Motor neuron (in vitro differentiated cells): ENCODE measurements around the gene ZMIZ1. TPM values are rescaled to one million over a fixed set of nuclear protein-coding genes. Genes with fewer than 3 reads are reported as not detected.

Experiments used
- ATAC-seq, 8 experiments: fragments of 200-7000 bp; cut with Tn5 transposase; replicated peaks in 6 of 8; 2 replicates each; pipeline ENCODE4 v1.8.0; 2021; ENCODE audit warnings: mild to moderate bottlenecking in 8 of 8, moderate library complexity in 8 of 8
- H3K27ac ChIP-seq, 2 donors: fragments of 250-450 bp; sonication (Bioruptor Pico); 2 replicates each; pipeline ENCODE4 v1.9.0; 2021; ENCODE audit warnings: antibody characterized with exemption in 2 of 2, mild to moderate bottlenecking in 2 of 2, moderate library complexity in 1 of 2
- H3K4me1 ChIP-seq, 2 donors: fragments of 250-450 bp; sonication (Bioruptor Pico); replicated peaks in 1 of 2; 2 replicates each; pipeline ENCODE4 v1.6.1; 2021; ENCODE audit warnings: antibody characterized with exemption in 2 of 2, mild to moderate bottlenecking in 2 of 2, moderate library complexity in 1 of 2
- H3K4me3 ChIP-seq, 5 donors: fragments of 250-450 bp; sonication (Bioruptor Pico); 2 replicates each; pipeline ENCODE4 v1.9.0; 2021; ENCODE audit warnings: antibody characterized with exemption in 5 of 5, mild to moderate bottlenecking in 5 of 5, moderate library complexity in 4 of 5
- whole genome bisulfite sequencing, 10 experiments: fragments of 450-650 bp; shearing (Covaris generic); methylation state at CpG; one replicate each; pipeline ENCODE4 v1.0.0; 2022; 5-methylcytosine and 5-hydroxymethylcytosine counted together
- in situ Hi-C, 9 experiments: fragments of 400-800 bp; cut with MboI; loops; one replicate each; pipeline ENCODE4 v1.15.0; 2021; ENCODE audit warnings: low sequenced_read_pairs in 9 of 9, low pct_unique_long_range_greater_than_20kb in 2 of 9; ENCODE audit not compliant: unreplicated experiment in 9 of 9
- total RNA-seq, 8 experiments: library from RNA; unstranded; fragments of 300-600 nt; gene quantifications; 2 replicates each; pipeline versions ENCODE4 v1.2.3 to v1.2.4, GENCODE V29; 2022

ZMIZ1 gene
- total RNA-seq, 8 experiments from 2014 or later, result 15.8 to 79.9 (median 50.0) TPM

- WGBS, 10 experiments, result 53 to 100% (median 73%) methylated on average over 1 to 4 of the region's 8 CpGs; no CpG with 5 or more reads in 3 of the 10 experiments
- H3K4me1 ChIP-seq, result peaks cover 55 to 56% of the 10 kb centered on the region in 2 donors
- in situ Hi-C loops, result no loop called here
- H3K4me3 ChIP-seq, result no peak overlapping the region
- peak overlapping the region; percentile 47 to 63 for H3K27ac ChIP-seq
- peak in 5 of 8 experiments; percentile 6 to 41 (median 20) for ATAC-seq
Observed at GRCh38 chr10:79167537-79167936, 98.8 kb downstream of the ZMIZ1 start.

GRCh38 chr10:79168210-79168609 lies 99.4 kb downstream of the ZMIZ1 start:
- in situ Hi-C loops, result no loop called here
- H3K4me1 ChIP-seq, result peaks cover 53 to 54% of the 10 kb centered on the region in 2 donors
- peak overlapping the region; percentile 6 to 47 for H3K27ac ChIP-seq
- ATAC-seq, result no peak
- 67 to 100% (median 91%) methylated on average over 1 to 2 of the region's 5 CpGs; no CpG with 5 or more reads in 6 of the 10 experiments for WGBS, 10 experiments
- H3K4me3 ChIP-seq, result no peak overlapping the region

- H3K27ac ChIP-seq, result peak overlapping the region in 1 of 2 donors; percentile 69
- H3K4me1 ChIP-seq, result peaks cover 36 to 39% of the 10 kb centered on the region in 2 donors
- in situ Hi-C loops, result no loop called here
Observed at GRCh38 chr10:79170226-79170752, 101.5 kb downstream of the ZMIZ1 start.

GRCh38 chr10:79170993-79171392 lies 102.2 kb downstream of the ZMIZ1 start:
- no peak overlapping the region for H3K4me3 ChIP-seq
- H3K4me1 ChIP-seq, result peaks cover 37 to 41% of the 10 kb centered on the region in 2 donors
- 80 to 100% (median 92%) methylated on average over 1 to 4 of the region's 9 CpGs; no CpG with 5 or more reads in 5 of the 10 experiments for WGBS, 10 experiments
- H3K27ac ChIP-seq, result peak overlapping the region; percentile 11 to 69
- peak in 5 of 8 experiments; percentile 9 to 54 (median 27) for ATAC-seq
- in situ Hi-C loops, result no loop called here

More at GRCh38 chr10:79170226-79170752, 101.5 kb downstream of the ZMIZ1 start:
- no peak overlapping the region for H3K4me3 ChIP-seq
- no peak for ATAC-seq
- 80 to 100% (median 100%) methylated on average over 1 to 3 of the region's 4 CpGs; no CpG with 5 or more reads in 4 of the 10 experiments for WGBS, 10 experiments

- peaks cover 37 to 42% of the 10 kb centered on the region in 2 donors for H3K4me1 ChIP-seq
- in situ Hi-C loops, result no loop called here
- H3K4me3 ChIP-seq, result no peak overlapping the region
- H3K27ac ChIP-seq, result peak overlapping the region in 1 of 2 donors; percentile 69
- no peak for ATAC-seq
- WGBS, 10 experiments, result 90 to 100% (median 92%) methylated on average over 1 to 2 of the region's 5 CpGs; no CpG with 5 or more reads in 6 of the 10 experiments
Observed at GRCh38 chr10:79171504-79171903, 102.7 kb downstream of the ZMIZ1 start.

- Histone ChIP-seq H3K27ac (no peak overlapping the region), H3K4me3 (no peak overlapping the region), H3K4me1 (peaks cover 37 to 43% of the 10 kb centered on the region in 2 donors)
- 83 to 100% (median 92%) methylated on average over 1 to 5 of the region's 5 CpGs; no CpG with 5 or more reads in 4 of the 10 experiments for WGBS, 10 experiments
- ATAC-seq, result no peak
- in situ Hi-C loops, result no loop called here
Observed at GRCh38 chr10:79172881-79173280, 104.1 kb downstream of the ZMIZ1 start.

GRCh38 chr10:79173582-79174262 lies 105.0 kb downstream of the ZMIZ1 start:
- Histone ChIP-seq H3K4me1 (peaks cover 37 to 46% of the 10 kb centered on the region in 2 donors), H3K4me3 (no peak overlapping the region), H3K27ac (no peak overlapping the region)
- in situ Hi-C loops, result no loop called here
- no peak for ATAC-seq
- WGBS, 10 experiments, result 60 to 100% (median 95%) methylated on average over 1 to 5 of the region's 10 CpGs; no CpG with 5 or more reads in 4 of the 10 experiments

GRCh38 chr10:79176052-79176501 lies 107.3 kb downstream of the ZMIZ1 start:
- Histone ChIP-seq H3K4me3 (no peak overlapping the region), H3K27ac (peak overlapping the region in 1 of 2 donors; percentile 69), H3K4me1 (peaks cover 61 to 64% of the 10 kb centered on the region in 2 donors)
- in situ Hi-C loops, result loop anchor here in 4 of 9 experiments (25.0 kb wide), 3 partner anchors 89 to 1139 kb away; partner anchors contain the start of genes POLR3A (in 1 of the 4) and RPS24 (in 1 of the 4)
- peak in 1 of 8 experiments; percentile 1 for ATAC-seq
- WGBS, 10 experiments, result 17 to 49% methylated on average over 6 to 10 of the region's 10 CpGs; no CpG with 5 or more reads in 8 of the 10 experiments

- WGBS, 10 experiments, result 40 to 100% (median 90%) methylated on average over 1 to 9 of the region's 18 CpGs; no CpG with 5 or more reads in 4 of the 10 experiments
- in situ Hi-C loops, result loop anchor here in 4 of 9 experiments (25.0 kb wide), 3 partner anchors 90 to 1140 kb away; partner anchors contain the start of genes POLR3A (in 1 of the 4) and RPS24 (in 1 of the 4)
- Histone ChIP-seq H3K4me1 (peaks cover 71 to 73% of the 10 kb centered on the region in 2 donors), H3K27ac (peak overlapping the region; percentile 49 to 69), H3K4me3 (no peak overlapping the region)
- ATAC-seq, result no peak
Observed at GRCh38 chr10:79176949-79177602, 108.3 kb downstream of the ZMIZ1 start.

GRCh38 chr10:79178070-79178576 lies 109.4 kb downstream of the ZMIZ1 start:
- no peak overlapping the region for H3K4me3 ChIP-seq
- no peak for ATAC-seq
- in situ Hi-C loops, result loop anchor here in 4 of 9 experiments (25.0 kb wide), 3 partner anchors 91 to 1141 kb away; partner anchors contain the start of genes POLR3A (in 1 of the 4) and RPS24 (in 1 of the 4)
- peaks cover 81 to 84% of the 10 kb centered on the region in 2 donors for H3K4me1 ChIP-seq
- 76 to 100% (median 83%) methylated on average over 1 to 7 of the region's 8 CpGs; no CpG with 5 or more reads in 7 of the 10 experiments for WGBS, 10 experiments
- H3K27ac ChIP-seq, result peak overlapping the region; percentile 2 to 41

GRCh38 chr10:79178614-79179163 lies 109.9 kb downstream of the ZMIZ1 start:
- H3K27ac ChIP-seq, result peak overlapping the region; percentile 2 to 41
- peaks cover 87 to 88% of the 10 kb centered on the region in 2 donors for H3K4me1 ChIP-seq

More at GRCh38 chr10:79178614-79179163, 109.9 kb downstream of the ZMIZ1 start:
- peak in 7 of 8 experiments; percentile 3 to 77 (median 73) for ATAC-seq
- H3K4me3 ChIP-seq, result no peak overlapping the region
- in situ Hi-C loops, result loop anchor here in 4 of 9 experiments (25.0 kb wide), 3 partner anchors 91 to 1141 kb away; partner anchors contain the start of genes POLR3A (in 1 of the 4) and RPS24 (in 1 of the 4)
- 0% methylated on average over 1 of the region's 9 CpGs; no CpG with 5 or more reads in 9 of the 10 experiments for WGBS, 10 experiments
